Fibroblast of villous mesenchyme (primary cell): ENCODE measurements around the gene ARMC7. TPM values are rescaled to one million over a fixed set of nuclear protein-coding genes. Genes with fewer than 3 reads are reported as not detected.

Source experiments
- DNase-seq: peaks from one replicate; pipeline ENCODE4 v3.0.0-alpha.2; 2010; ENCODE audit warnings: low read depth
- H3K4me3 ChIP-seq: 2 replicates; pipeline ENCODE4 v1.5.1; 2011; ENCODE audit warnings: low read depth, mild to moderate bottlenecking, low read length
- total RNA-seq: library from RNA; depleted of rRNA; stranded (reverse); fragments of >200 nt; gene quantifications from 2 replicates; pipeline ENCODE4 v1.2.3, GENCODE V29; 2012
- TF ChIP-seq, protein P1 (sequence below): IDR thresholded peaks from 2 replicates; pipeline ENCODE4 v1.5.1; 2012; ENCODE audit warnings: low read depth, mild to moderate bottlenecking, low read length; ENCODE audit not compliant: insufficient read depth

The ARMC7 gene
- total RNA-seq, 1 donor, result 3.0 TPM

DNA sequence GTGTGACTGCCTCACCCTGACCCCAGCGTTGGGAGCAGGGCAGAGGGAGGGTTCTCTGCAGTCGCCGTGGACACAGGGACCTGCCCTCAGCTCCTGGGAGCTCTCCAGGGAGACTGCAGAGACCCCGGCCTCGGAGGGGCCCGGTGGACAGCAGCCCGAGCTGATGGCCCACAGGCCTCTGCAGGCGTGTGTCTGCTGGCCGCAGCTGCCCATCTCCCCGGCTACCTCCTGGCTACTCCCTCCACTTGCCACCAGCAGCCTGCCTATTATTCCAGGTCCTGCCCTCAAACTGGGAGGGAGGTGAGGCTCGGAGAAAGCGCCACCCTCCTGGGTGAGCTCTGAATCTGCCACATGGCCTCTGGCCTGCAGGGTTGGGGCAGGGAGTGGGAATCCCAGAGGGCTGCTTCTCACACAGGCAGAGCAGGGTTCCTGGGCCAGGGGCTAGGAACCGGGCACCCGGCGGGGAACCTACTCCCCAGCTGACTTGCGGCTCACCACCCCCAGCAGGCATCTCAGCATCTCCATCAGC is 14.8 kb upstream of the ARMC7 start:
- H3K4me3 ChIP-seq, result no peak overlapping the region
- TF ChIP-seq, protein P1, sequence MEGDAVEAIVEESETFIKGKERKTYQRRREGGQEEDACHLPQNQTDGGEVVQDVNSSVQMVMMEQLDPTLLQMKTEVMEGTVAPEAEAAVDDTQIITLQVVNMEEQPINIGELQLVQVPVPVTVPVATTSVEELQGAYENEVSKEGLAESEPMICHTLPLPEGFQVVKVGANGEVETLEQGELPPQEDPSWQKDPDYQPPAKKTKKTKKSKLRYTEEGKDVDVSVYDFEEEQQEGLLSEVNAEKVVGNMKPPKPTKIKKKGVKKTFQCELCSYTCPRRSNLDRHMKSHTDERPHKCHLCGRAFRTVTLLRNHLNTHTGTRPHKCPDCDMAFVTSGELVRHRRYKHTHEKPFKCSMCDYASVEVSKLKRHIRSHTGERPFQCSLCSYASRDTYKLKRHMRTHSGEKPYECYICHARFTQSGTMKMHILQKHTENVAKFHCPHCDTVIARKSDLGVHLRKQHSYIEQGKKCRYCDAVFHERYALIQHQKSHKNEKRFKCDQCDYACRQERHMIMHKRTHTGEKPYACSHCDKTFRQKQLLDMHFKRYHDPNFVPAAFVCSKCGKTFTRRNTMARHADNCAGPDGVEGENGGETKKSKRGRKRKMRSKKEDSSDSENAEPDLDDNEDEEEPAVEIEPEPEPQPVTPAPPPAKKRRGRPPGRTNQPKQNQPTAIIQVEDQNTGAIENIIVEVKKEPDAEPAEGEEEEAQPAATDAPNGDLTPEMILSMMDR, result no peak
- no peak for DNase-seq

DNA sequence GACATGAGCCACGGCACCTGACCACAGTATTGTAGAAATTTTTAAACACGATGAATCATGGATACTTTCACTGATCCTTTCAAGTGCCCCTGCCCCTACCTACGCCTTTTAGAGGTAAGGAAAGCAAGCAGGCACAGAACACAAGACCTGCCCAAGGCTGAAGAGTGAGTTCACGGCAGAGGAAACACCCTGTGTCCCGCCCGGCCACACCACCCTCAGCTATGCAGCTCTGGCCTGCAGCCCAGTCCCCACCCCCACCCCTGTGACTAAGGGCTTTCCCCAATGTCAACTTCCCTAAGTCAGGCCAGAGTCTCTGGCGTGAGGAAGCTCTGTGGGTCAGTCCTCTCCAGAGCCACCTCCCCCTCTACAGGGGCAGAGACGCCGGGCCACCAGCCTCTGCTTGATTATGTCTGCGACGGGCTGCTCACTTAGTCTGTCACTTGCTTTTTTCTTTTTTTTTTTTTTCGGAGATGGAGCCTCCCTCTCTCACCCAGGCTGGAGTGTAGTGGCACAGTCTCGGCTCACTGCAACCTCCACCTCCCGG is 13.6 kb upstream of the ARMC7 start:
- peak; percentile 76 for DNase-seq
- TF ChIP-seq, protein P1, result no peak
- no peak overlapping the region for H3K4me3 ChIP-seq

DNA sequence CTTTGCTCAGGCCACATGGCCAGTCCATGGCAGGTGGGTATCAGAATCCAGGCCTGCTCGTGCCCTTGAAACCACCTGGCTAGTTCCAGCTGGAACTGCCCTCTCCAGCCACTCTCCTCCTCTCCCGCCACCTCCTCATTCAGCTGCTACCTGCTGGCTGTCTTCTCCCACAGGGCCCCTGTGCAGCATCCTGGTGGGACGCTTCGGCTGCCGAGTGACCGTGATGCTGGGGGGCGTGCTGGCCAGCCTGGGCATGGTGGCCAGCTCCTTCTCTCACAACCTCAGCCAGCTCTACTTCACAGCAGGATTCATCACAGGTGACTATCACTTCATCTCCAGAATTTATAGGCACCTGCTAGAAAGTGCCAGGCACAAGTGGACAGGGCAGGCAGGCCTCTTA is 11.9 kb upstream of the ARMC7 start:
- no peak overlapping the region for H3K4me3 ChIP-seq
- no peak for DNase-seq
- TF ChIP-seq, protein P1, result no peak

- no peak overlapping the region for H3K4me3 ChIP-seq
- TF ChIP-seq, protein P1, result no peak
- DNase-seq, result no peak
Measured at GRCh38 chr17:75098861-75099260, 10.9 kb upstream of the ARMC7 start.

DNA sequence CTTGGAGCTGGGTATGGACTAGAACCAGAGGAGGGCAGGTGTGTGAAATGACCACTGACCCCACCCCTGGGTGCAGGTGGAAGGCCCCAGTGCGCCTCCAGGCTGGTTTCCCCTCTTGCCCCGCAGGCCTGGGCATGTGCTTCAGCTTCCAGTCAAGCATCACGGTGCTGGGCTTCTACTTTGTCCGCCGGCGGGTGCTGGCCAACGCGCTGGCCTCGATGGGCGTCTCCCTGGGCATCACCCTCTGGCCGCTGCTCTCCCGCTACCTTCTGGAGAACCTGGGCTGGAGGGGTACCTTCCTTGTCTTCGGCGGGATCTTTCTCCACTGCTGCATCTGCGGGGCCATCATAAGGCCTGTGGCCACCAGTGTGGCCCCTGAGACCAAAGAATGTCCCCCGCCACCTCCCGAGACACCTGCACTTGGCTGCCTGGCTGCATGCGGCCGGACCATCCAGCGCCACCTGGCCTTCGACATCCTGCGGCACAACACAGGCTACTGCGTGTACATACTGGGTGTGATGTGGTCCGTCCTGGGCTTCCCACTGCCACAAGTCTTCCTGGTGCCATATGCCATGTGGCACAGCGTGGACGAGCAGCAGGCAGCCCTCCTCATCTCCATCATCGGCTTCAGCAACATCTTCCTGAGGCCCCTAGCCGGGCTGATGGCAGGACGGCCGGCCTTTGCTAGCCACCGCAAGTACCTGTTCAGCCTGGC is 9.7 kb upstream of the ARMC7 start:
- no peak overlapping the region for H3K4me3 ChIP-seq
- no peak for DNase-seq
- TF ChIP-seq, protein P1, result no peak

GRCh38 chr17:75102385-75102821 is 7.4 kb upstream of the ARMC7 start:
- no peak overlapping the region for H3K4me3 ChIP-seq
- TF ChIP-seq, protein P1, result no peak
- no peak for DNase-seq
